NCI-H146 treated with DMSO at 0.1 percent for 48 hours (cell line): ENCODE data around the gene TMEM129.

Experiments used
- DNase-seq: peaks from one replicate; lab custom pipeline; 2025; ENCODE audit not compliant: unreplicated experiment; lab: John Stamatoyannopoulos, UW

Gene TMEM129

DNA sequence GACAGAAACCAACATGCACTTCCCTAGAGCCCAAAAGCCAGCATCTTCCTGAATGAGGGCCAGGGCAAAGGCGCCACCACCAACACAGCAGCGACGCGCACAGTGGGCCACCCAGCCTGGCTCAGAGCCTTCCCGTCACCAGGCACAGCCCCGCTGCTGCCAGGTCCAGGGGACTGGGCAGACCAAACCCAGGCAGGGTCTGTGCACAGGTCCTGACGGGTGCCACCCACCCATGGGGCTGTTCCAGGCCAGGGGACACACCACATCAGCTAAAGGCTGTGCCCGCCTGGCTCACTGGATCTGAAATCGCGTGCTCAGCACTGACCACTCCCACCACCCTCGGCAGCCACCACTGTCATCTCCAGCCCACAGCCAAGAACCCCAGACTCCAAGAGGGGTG, 50.8 kb downstream of the TMEM129 start:
- DNase-seq: no peak

DNA sequence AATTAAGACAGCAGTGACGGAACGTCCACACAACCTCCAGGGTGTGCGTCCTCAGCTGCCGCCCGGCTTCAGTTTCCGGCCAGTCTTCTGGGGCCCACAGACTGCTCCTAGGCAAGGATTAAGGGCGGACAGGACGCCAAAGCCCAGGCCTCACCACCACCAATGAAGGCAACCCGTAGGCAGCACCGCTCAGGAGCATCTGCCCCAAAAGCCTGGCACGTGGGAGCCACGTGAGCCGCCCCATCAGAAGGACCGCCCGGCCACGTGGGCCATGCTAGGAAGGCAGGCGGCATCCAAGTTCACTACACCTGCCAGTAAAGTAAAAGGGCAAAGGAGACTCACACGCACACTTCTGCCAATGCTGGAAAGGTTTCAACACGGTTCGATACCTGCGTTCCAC, 51.3 kb downstream of the TMEM129 start:
- DNase-seq: no peak

GRCh38 chr4:1669270-1669669, 51.9 kb downstream of the TMEM129 start:
- no peak for DNase-seq

GRCh38 chr4:1668488-1668840, 52.7 kb downstream of the TMEM129 start:
- DNase-seq: no peak

GRCh38 chr4:1667273-1667672, 53.9 kb downstream of the TMEM129 start:
- no peak for DNase-seq

DNA sequence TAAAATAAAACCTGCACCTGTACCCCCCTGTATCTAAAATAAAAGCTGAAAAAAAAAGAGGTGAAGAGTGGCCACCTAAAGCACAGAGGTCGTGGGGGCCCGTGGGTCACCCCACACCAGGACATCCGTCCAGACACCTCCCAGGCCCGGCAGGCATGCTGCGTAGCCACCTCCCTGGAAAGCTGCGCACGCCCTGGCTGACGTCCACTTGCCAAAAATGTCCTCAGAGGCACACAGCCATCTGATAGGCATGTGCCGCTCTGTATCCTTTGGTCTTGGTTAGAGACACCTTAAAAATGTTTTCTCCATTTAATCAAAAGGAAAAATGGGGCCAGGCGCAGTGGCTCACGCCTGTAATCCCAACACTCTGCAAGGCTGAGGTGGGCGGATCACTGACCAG, 54.7 kb downstream of the TMEM129 start:
- DNase-seq: no peak
